ENCODE results near the gene DCDC1.
A peak's percentile ranks its signal among the peaks of the same experiment; 100 is the strongest.

The DCDC1 gene

GRCh38 chr11:31120428-31120827, 249.1 kb downstream of the DCDC1 start:
- no peak for DNase-seq
- CTCF ChIA-PET: no interaction called here
- no peak overlapping the region for H3K27ac Mint-ChIP-seq
- no peaks in the 10 kb centered on the region for H3K36me3 Mint-ChIP-seq
- no peaks in the 10 kb centered on the region for H3K4me1 Mint-ChIP-seq
- H3K4me3 Mint-ChIP-seq: no peak overlapping the region
- H3K9me3 Mint-ChIP-seq: no peaks in the 10 kb centered on the region
- H3K27me3 Mint-ChIP-seq: no peaks in the 10 kb centered on the region

- CTCF ChIA-PET: no interaction called here
- no peaks in the 10 kb centered on the region for H3K4me1 Mint-ChIP-seq
These were observed 251.0 kb downstream of the DCDC1 start for GRCh38 chr11:31118566-31118965.

GRCh38 chr11:31117038-31117437, 252.5 kb downstream of the DCDC1 start:
- H3K36me3 Mint-ChIP-seq: no peaks in the 10 kb centered on the region
- no peak for DNase-seq
- no peaks in the 10 kb centered on the region for H3K4me1 Mint-ChIP-seq
- H3K4me3 Mint-ChIP-seq: no peak overlapping the region
- no peaks in the 10 kb centered on the region for H3K9me3 Mint-ChIP-seq
- CTCF ChIA-PET: no interaction called here
- H3K27me3 Mint-ChIP-seq: no peaks in the 10 kb centered on the region
- H3K27ac Mint-ChIP-seq: no peak overlapping the region

More at GRCh38 chr11:31118566-31118965, 251.0 kb downstream of the DCDC1 start:
- no peaks in the 10 kb centered on the region for H3K27me3 Mint-ChIP-seq
- H3K27ac Mint-ChIP-seq: no peak overlapping the region
- H3K4me3 Mint-ChIP-seq: no peak overlapping the region
- no peaks in the 10 kb centered on the region for H3K9me3 Mint-ChIP-seq
- DNase-seq: no peak
- H3K36me3 Mint-ChIP-seq: no peaks in the 10 kb centered on the region

GRCh38 chr11:31114442-31114841, 255.1 kb downstream of the DCDC1 start:
- CTCF ChIA-PET: no interaction called here
- DNase-seq: no peak
- Mint-ChIP-seq H3K36me3 (no peaks in the 10 kb centered on the region), H3K9me3 (no peaks in the 10 kb centered on the region), H3K27me3 (no peaks in the 10 kb centered on the region), H3K4me3 (no peak overlapping the region), H3K27ac (no peak overlapping the region), H3K4me1 (no peaks in the 10 kb centered on the region)

- Mint-ChIP-seq H3K36me3 (no peaks in the 10 kb centered on the region), H3K9me3 (no peaks in the 10 kb centered on the region), H3K27me3 (no peaks in the 10 kb centered on the region), H3K4me3 (no peak overlapping the region), H3K4me1 (no peaks in the 10 kb centered on the region), H3K27ac (no peak overlapping the region)
- DNase-seq: no peak
- CTCF ChIA-PET: no interaction called here
These were observed 258.7 kb downstream of the DCDC1 start for GRCh38 chr11:31110830-31111229.

- Mint-ChIP-seq H3K27me3 (no peaks in the 10 kb centered on the region), H3K4me1 (no peaks in the 10 kb centered on the region), H3K4me3 (no peak overlapping the region), H3K9me3 (no peaks in the 10 kb centered on the region), H3K27ac (no peak overlapping the region), H3K36me3 (no peaks in the 10 kb centered on the region)
- no peak for DNase-seq
- CTCF ChIA-PET: no interaction called here
These were observed 260.1 kb downstream of the DCDC1 start for GRCh38 chr11:31109446-31109845.

GRCh38 chr11:31107649-31108048, 261.9 kb downstream of the DCDC1 start:
- CTCF ChIA-PET: interaction anchor here (0.8 to 2.8 kb wide), 6 partner anchors 15 to 896 kb away, joined by 3 to 8 read pairs (median 4); no protein-coding TSS in a partner anchor
- no peak for DNase-seq
- Mint-ChIP-seq H3K4me3 (no peak overlapping the region), H3K9me3 (no peaks in the 10 kb centered on the region), H3K36me3 (no peaks in the 10 kb centered on the region), H3K4me1 (no peaks in the 10 kb centered on the region), H3K27me3 (no peaks in the 10 kb centered on the region), H3K27ac (no peak overlapping the region)

GRCh38 chr11:31106968-31107576, 262.5 kb downstream of the DCDC1 start:
- Mint-ChIP-seq H3K4me1 (no peaks in the 10 kb centered on the region), H3K4me3 (no peak overlapping the region), H3K27me3 (no peaks in the 10 kb centered on the region), H3K27ac (no peak overlapping the region), H3K36me3 (no peaks in the 10 kb centered on the region), H3K9me3 (no peaks in the 10 kb centered on the region)
- DNase-seq: peak; percentile 59
- CTCF ChIA-PET: interaction anchor here (0.7 to 2.8 kb wide), 9 partner anchors 14 to 945 kb away, joined by 3 to 8 read pairs (median 4); no protein-coding TSS in a partner anchor

GRCh38 chr11:31106326-31106725, 263.2 kb downstream of the DCDC1 start:
- DNase-seq: no peak
- CTCF ChIA-PET: interaction anchor here (0.7 to 2.8 kb wide), 10 partner anchors 13 to 946 kb away, joined by 3 to 8 read pairs (median 4); no protein-coding TSS in a partner anchor
- H3K4me1 Mint-ChIP-seq: no peaks in the 10 kb centered on the region
- H3K9me3 Mint-ChIP-seq: no peaks in the 10 kb centered on the region
- no peaks in the 10 kb centered on the region for H3K27me3 Mint-ChIP-seq
- H3K4me3 Mint-ChIP-seq: no peak overlapping the region
- H3K36me3 Mint-ChIP-seq: no peaks in the 10 kb centered on the region
- no peak overlapping the region for H3K27ac Mint-ChIP-seq

GRCh38 chr11:31102875-31103274, 266.7 kb downstream of the DCDC1 start:
- H3K27me3 Mint-ChIP-seq: no peaks in the 10 kb centered on the region
- H3K36me3 Mint-ChIP-seq: no peaks in the 10 kb centered on the region
- H3K27ac Mint-ChIP-seq: no peak overlapping the region
- no peak overlapping the region for H3K4me3 Mint-ChIP-seq
- no peak for DNase-seq
- CTCF ChIA-PET: no interaction called here
- no peaks in the 10 kb centered on the region for H3K9me3 Mint-ChIP-seq
- H3K4me1 Mint-ChIP-seq: no peaks in the 10 kb centered on the region

- H3K36me3 Mint-ChIP-seq: no peaks in the 10 kb centered on the region
- CTCF ChIA-PET: no interaction called here
- H3K9me3 Mint-ChIP-seq: no peaks in the 10 kb centered on the region
- DNase-seq: no peak
- H3K4me1 Mint-ChIP-seq: no peaks in the 10 kb centered on the region
- no peaks in the 10 kb centered on the region for H3K27me3 Mint-ChIP-seq
- H3K4me3 Mint-ChIP-seq: no peak overlapping the region
- H3K27ac Mint-ChIP-seq: no peak overlapping the region
These were observed 267.2 kb downstream of the DCDC1 start for GRCh38 chr11:31102316-31102715.

- CTCF ChIA-PET: no interaction called here
- H3K4me1 Mint-ChIP-seq: no peaks in the 10 kb centered on the region
These were observed 273.2 kb downstream of the DCDC1 start for GRCh38 chr11:31096191-31096805.

GRCh38 chr11:31092638-31093037, 276.9 kb downstream of the DCDC1 start:
- no peaks in the 10 kb centered on the region for H3K36me3 Mint-ChIP-seq
- peaks cover 17% of the 10 kb centered on the region for H3K9me3 Mint-ChIP-seq
- H3K27ac Mint-ChIP-seq: no peak overlapping the region
- no peaks in the 10 kb centered on the region for H3K4me1 Mint-ChIP-seq
- H3K4me3 Mint-ChIP-seq: no peak overlapping the region
- H3K27me3 Mint-ChIP-seq: no peaks in the 10 kb centered on the region
- DNase-seq: no peak
- CTCF ChIA-PET: interaction anchor here (1.1 to 1.2 kb wide), 2 partner anchors 14 to 15 kb away, joined by 3 read pairs; no protein-coding TSS in a partner anchor

More at GRCh38 chr11:31096191-31096805, 273.2 kb downstream of the DCDC1 start:
- no peak for DNase-seq
- H3K4me3 Mint-ChIP-seq: no peak overlapping the region
- H3K9me3 Mint-ChIP-seq: no peaks in the 10 kb centered on the region
- H3K27me3 Mint-ChIP-seq: no peaks in the 10 kb centered on the region
- no peaks in the 10 kb centered on the region for H3K36me3 Mint-ChIP-seq
- no peak overlapping the region for H3K27ac Mint-ChIP-seq

- no peak overlapping the region for H3K27ac Mint-ChIP-seq
- CTCF ChIA-PET: no interaction called here
- H3K36me3 Mint-ChIP-seq: no peaks in the 10 kb centered on the region
- H3K9me3 Mint-ChIP-seq: peaks cover 17% of the 10 kb centered on the region
- H3K4me1 Mint-ChIP-seq: no peaks in the 10 kb centered on the region
- no peaks in the 10 kb centered on the region for H3K27me3 Mint-ChIP-seq
- H3K4me3 Mint-ChIP-seq: no peak overlapping the region
- no peak for DNase-seq
These were observed 280.4 kb downstream of the DCDC1 start for GRCh38 chr11:31089117-31089516.
